ENCODE results near the gene METTL4. TPM values are rescaled to one million over a fixed set of nuclear protein-coding genes. Genes with fewer than 3 reads are reported as not detected.

The METTL4 gene
- total and polyA plus RNA-seq, 2 of the 8 experiments (the other 6 are each of a cell fraction or from before 2014, with no cell fraction given) = 8.5 to 11.5 TPM

GRCh38 chr18:2515908-2516625 lies 55.2 kb downstream of the METTL4 start (continued):
- TF ChIP-seq NANOG (IDR thresholded peaks at IDR 0.05; ENCODE audit: insufficient read depth, low read depth, low read length, poor library complexity, severe bottlenecking) = no peak
- no peak for TF ChIP-seq CBX8 (IDR thresholded peaks at IDR 0.05; ENCODE audit: borderline replicate concordance, low read depth, low read length)
- no peak for TF ChIP-seq POU5F1 (IDR thresholded peaks at IDR 0.05; ENCODE audit: low read depth, low read length)
- no peak for TF ChIP-seq USF2 (IDR thresholded peaks at IDR 0.05; ENCODE audit: low read length)

All from H1 (cell line).